ENCODE measurements around the gene LFNG.
"Not testable (repeated sequence)": the region's sequence is repeated elsewhere in the genome, so short reads cannot be mapped to it uniquely, and the experiment has no call there.

The LFNG gene

DNA sequence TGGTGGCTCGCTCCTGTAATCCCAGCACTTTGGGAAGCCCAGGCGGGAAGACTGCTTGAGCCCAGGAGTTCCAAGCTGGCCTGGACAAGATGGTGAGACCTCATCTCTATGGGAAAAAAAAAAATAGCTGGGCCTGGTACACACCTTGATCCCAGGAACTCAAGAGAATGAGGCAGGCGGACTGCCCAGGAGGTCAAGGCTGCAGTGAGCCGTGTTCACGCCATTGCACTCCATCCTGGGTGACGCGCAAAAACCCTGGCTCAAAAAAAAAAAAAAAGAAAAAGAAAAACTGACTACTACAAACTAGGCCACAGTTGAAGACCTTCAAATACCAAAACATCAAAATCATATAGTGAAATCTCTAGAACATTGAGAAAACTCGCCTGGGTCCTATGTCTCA lies 31.8 kb downstream of the LFNG start:
- no peak for DNase-seq

DNA sequence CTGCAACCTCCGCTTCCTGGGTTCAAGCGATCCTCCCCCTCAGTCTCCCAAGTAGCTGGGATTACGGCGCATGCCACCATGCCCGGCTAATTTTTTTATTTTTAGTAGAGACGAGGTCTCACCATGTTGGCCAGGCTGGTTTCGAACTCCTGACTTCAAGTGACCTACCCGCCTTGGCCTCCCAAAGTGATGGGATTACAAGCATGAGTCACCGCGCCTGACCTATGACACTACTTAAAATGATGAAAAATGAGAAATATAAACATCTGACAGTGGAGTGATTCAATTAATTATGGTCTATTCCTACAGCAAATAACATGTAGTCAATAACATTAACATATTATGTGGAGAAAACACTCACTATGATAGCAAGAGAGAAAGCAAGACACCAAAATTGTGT lies 33.5 kb downstream of the LFNG start:
- no peak for DNase-seq

DNA sequence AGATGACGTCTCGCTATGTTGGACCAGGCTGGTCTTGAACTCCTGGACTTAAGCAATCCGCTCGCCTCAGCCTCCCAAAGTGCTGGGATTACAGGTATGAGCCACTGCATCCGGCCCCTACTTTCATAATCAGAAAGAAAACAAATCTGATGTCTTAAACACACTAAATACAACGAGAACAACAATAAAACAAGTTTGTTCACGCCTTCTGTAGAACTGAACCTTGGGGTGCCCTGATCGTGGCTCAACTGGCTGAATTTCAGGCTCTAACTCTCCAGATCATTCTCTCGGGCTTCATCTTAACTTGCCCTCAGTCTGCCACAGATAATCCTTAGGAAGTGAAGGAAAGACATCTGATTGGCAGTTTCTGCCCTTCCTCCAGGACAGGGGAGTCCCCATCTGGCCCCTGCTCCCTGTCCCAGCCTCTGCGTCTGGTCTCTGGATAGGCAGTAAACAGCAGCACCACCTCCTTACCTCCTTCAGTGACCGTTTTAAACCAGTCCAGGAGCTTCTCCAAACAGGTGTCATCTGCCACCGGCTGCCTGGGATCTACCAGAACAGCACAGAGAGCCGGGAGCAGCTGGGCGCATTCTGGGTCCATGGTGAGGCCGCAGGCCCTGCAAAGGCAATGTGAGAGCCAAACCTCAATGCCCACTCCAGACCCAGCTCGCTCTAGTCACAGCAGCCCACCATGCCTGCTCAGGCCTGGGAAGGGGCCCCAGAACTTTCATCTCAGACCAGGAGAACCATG lies 34.4 kb downstream of the LFNG start:
- peak; percentile 27 for DNase-seq

DNA sequence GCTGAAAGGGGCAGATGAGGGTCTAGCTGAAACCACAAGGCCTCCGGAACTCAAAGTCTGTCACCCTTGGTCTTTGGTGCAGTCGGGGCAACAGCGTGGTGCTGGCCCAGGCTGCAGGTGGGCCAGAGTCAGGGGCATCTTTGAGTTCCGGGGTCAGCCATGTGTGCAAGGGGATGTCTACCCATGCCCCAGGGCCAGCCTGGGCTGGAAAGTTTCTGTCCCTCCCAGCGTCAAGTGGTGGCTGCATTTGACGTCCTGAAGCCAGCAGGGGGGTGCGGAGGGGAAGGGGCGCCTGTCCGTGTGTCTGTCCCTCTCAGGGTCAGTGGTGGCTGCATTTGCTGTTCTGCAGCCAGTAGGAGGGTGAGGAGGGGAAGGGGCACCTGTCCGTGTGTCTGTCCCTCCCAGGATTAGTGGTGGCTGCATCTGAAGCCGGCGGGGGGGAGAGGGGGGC lies 35.1 kb downstream of the LFNG start:
- DNase-seq = peak; percentile 42

DNA sequence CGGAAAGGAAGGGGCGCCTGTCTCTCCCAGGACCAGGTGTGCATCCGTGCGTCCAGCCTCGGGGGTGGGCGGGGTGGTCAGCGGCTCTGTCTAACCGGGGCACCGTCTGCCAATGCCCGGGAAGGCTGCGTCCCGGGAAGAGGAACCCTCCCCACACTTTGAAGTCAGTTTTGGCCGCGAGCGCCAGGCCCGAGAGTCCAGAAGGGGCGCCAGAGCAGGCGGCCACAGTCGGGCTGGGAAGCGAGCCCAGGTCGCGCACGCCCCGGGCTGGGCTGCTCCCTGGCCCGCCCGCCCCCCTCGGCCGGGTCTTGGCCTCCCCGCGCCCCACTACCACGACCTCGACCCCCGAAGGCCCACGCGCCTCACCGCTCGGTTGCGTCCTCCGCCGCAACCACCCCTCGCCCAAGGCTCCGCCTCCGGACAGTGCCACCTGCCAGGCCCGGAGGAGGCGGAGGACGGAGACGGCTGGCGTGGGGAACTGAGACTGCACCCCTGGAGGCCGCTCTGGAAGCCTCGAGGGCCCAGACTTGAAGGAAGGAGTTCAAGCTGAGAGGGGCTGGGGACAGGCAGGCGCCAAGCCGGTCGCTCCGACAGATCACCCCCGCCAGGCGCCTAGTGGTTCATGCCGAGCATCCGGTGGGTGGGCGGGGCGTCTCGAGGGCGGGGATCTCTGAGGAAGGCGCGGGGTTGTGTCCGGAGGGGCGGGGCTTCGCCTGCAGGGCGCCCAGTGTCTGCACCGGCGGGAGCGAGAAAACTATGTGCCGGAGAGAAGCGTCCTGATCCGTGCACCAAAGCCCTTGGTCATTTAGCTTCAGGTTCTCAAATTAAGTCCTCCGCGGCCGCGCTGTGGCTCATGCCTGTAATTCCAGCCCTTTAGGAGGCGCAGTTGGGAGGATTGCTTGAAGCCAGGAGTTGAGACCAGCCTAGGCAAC lies 35.8 kb downstream of the LFNG start, which contains the start of gene BRAT1:
BRAT1 (minus strand) TSS at position 404 of the 932 bp plus-strand sequence. CDS start 1,093 bp downstream, outside the sequence.
- peak; percentile 98 for DNase-seq

DNA sequence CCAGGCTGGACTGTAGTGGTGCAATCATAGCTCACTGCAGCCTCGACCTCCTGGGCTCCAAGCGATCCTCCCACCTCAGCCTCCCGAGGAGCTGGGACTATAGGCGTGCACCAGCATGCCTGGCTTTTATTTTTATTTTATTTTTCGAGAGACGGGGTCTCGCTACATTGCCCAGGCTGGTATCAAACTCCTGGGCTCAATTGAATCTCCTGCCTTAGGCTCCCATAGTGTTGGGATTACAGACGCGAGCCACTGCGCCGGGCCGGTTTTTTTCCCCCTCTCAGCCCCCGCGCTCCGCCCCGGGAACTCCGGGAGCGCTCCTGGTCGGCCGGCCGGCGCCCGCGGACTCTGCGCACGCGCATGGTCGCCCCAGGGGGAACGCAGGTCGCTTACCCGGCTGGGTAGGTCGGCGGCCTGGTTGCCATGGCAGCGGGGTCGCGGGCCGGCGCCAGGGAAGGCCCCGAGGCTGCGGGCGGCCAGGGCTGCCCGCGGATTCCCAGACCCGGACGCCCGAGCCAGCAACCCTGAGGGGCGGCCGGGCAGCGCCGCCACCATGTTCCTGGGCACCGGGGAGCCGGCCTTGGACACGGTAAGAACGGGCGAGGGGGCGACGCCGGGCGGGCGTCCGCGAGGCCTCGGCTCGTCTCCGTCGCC lies 39.2 kb downstream of the LFNG start, which contains the start of gene IQCE:
IQCE (plus strand) TSS at position 351 of the 654 bp plus-strand sequence; CDS start at position 554, 203 bp downstream.
- peak; percentile 97 for DNase-seq

DNA sequence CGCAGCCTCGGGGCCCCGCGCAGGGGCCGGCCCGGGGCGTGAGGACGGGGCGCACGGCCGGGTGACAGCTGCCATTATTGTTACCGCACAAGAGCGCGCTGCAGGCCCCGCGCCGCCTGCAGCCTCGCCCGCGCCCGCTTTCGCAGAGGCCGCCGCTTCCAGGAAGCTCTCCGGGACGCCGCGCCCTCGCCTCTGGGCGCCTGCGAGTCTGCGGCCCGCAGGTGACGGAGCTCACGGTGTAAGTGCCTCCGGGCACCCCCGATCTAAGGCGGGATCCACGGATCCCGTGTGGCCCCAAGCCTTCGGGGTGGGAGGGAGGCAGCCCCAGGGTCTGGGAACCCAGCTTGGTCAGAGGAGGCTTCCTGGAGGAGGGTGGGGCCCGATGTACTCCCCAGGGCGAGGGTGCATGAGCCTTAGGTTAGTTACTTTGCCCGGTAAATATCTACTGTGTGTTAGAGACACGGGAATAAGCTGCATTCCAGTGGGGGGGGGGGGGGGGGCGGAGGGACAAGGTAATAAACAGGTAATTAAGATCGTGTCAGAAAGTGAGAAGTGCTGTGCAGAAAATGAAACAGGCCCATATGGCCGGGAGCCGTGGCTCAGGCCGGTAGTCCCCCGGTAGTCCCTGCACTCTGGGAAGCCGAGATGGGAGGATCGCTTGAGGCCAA lies 39.8 kb downstream of the LFNG start:
- peak; percentile 77 for DNase-seq

DNA sequence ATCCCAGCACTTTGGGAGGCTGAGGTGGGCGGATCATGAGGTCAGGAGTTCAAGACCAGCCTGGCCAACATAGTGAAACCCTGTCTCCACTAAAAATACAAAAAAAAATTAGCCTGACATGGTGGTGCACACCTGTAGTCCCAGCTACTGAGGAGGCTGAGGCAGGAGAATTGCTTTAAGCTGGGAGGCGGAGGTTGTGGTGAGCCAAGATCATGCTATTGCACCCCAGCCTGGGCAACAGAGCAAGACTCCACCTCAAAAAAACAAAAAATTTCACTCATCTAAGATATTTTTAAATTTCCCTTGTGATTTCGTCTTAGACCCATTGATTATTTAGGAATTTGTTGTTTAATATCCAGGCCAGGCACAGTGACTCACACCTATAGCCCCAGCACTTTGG lies 44.4 kb downstream of the LFNG start:
- not testable (repeated sequence) for DNase-seq

DNA sequence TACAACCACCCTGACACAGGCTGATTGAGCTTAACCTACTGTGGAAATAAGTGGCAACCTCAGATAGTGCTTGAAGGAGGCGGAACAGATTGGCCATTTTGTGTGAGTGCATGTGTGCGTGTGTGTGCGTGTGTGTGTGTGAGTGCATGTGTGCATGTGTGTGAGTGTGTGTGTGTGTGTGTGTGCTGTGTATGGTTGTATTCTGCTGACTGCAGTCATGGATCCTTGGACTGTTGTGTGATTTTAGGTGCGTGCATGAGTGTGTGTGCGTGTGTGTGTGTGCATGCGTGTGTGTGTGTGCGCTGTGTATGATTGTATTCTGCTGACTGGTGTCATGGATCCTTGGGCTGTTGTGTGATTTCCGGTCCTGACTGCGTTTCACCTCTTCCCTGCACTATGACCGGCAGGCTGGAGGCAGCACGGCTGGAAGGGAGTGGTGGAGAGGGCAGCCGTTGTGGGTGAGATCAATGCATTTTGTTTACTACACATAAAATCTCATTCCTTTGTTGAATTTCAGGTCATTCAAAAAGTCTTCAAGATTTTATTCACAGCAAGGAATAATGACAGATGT lies 45.5 kb downstream of the LFNG start:
- DNase-seq = no peak

DNA sequence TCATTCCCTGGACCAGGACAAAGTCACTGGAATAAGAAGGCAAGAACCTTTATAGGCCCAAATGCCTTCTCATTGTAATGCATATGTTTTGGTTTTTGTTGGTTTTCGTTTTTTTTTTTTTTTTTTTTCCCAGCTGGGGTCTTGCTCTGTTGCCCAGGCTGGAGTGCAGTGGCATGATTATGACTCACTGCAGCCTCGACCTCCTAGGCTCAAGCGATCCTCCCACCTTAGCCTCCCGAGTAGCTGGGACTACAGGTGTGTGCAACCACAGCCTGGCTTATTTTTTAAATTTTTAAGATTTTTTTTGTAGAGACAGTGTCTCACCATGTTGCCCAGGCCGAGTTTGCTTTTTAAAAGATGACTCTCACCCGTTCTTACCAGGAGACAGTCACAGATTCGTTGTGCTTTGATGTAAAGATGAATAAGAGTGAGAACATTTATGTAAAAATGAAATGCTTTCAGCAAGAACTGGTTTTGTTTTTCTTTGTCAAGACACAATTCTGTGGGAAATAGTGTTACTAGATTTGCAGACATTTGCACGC lies 46.8 kb downstream of the LFNG start:
- DNase-seq = no peak

DNA sequence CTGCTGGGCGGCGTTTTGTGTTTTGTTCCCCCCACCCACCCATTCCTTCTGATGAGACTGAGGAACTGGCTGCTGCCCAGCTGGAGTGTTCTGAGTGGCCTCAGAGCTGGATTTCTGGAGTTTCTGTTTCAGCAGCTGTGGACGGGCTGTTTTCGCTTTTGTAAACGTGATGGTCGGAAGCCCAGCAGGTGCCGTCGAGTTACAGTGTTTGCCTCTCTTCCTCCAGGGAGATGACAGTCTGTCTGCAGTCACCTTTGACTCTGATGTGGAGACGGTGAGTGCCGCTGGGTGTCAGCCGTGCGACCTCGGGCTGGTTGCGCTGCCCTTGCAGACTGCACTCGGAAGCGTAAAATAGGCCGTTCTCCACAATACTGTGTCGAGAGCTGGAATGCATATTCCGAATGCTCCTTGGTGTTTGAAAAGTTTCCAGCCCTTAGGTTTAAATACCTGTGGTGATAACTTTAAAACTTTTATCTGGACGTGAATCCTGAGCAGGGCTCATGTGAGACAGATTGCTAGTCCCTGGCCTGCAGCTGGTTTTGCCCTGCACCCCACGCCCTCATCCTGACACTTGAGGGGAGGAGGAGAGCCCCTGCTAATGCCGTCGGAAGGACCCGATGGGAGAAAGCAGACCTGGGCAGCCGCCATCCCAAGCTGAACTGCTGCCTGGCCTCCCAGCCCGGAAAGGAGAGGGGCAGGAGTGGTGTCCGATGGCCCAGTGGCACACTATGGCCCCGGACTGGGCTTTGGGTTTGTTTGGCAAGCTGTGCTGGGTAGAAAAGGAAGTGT lies 47.5 kb downstream of the LFNG start:
- DNase-seq = no peak

DNA sequence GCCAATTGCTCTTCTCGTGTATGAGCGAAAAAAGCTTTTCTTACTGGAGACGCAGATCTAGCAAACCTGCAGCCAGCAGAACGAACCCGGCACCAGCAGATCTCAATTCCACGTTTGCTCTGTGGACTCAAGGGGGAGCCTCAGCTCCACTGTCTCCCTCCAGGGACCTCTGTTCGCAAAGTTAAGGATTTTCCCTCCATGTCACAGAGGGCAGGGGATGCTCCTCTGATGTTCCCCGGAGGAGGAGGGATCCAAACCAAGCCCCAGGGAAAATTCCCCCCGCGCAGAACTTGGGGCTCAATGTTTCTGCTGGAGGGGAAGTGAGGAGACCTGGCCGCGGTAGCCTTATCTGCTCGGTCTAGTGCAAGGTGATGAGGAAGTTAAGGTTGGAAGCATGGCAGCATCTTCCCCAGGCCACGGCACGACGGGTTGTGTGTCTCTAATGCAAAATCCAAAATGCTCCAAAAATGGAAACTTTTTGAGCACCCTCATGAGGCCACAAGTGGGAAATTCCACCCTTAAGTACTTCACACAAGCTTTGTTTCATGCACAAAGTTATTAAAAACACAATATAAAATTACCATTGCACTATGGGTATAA lies 48.2 kb downstream of the LFNG start:
- no peak for DNase-seq

DNA sequence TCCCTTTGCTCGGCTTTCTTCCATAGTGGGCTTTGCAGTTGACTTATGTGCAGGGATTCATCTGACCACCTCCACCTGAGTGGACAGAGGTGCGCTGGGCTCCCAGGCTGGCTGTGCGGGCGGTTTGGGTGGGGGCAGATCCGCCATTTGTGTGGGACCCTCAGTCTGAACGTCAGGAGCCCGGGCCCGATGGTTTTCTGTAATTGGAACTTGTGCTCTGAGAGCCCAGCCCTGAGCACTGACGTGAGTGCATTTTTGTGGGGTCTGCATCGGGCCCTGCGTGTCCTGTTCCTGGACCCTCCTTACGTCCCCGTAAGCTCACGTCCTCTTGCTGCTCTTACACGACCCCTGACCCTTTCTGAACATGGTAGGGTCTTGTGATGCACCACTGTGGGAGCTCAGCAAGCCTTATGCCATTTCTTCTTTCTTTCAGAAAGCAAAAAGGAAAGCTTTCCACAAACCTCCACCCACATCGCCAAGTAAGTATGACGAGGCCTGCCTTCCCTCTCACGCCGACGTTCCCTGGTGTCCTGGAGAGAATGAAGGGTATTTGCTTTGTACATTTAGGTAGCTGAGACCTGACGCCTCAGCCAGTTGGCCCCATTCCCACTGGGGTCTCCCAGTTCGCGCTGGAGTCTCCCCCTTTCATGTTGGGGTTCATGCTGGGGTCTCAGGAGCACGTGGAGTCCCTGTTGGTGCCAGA lies 49.1 kb downstream of the LFNG start:
- no peak for DNase-seq

DNA sequence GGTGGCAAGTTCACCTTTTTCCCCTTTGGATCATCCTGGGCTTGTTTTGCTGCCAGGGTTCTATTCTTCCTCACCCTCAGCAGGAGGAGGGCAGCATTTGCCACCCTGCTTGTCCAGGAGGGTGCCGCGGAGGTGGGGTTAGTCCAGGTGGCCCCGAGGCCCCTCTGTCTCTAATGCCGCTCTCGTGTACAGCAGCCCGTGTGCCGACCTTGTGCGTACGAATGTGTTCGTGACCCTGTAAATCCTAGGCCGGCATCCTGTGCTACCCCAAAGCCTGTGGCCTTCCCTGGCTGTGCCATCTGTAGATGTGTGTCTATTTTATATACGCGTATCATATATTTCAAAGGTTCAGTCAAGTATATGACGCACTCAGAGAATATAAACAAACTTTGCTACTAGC lies 49.8 kb downstream of the LFNG start:
- no peak for DNase-seq

DNA sequence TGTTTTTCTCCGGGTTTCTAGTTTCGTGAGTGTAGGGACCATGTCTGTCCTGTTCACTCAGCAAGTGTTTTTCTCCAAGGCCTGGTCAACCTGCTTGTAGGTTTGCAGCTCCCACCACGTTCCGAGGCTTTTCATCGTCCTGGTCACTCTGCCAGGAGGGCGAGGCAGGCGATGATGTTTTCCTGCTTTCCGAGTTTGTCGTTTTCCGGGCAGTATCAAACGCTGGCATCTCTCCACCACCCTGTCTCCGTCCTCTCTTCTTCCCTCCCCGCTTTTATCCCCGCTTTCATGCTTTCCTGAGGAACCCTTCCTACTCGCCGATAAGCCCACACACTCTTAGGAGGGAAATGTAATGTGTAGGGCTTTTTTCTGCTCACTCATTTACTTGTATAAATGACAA lies 50.4 kb downstream of the LFNG start:
- no peak for DNase-seq

DNA sequence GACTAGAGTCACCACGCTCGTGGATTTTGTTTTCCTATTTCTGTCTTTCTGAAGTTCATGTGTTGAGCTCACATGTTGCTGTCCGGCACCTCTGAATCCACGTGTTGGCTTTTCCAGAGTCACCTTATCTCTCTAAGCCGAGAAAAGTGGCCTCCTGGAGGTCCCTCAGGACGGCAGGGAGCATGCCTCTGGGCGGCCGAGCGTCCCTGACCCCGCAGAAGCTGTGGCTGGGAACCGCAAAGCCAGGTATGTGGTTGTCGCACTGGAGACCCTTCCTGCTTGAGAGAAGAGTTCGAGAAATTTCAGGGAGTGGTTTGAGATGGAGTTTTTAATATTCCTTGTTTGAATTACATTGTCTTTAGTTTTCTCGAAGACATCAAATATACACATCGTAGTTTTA lies 51.8 kb downstream of the LFNG start:
- DNase-seq = no peak

DNA sequence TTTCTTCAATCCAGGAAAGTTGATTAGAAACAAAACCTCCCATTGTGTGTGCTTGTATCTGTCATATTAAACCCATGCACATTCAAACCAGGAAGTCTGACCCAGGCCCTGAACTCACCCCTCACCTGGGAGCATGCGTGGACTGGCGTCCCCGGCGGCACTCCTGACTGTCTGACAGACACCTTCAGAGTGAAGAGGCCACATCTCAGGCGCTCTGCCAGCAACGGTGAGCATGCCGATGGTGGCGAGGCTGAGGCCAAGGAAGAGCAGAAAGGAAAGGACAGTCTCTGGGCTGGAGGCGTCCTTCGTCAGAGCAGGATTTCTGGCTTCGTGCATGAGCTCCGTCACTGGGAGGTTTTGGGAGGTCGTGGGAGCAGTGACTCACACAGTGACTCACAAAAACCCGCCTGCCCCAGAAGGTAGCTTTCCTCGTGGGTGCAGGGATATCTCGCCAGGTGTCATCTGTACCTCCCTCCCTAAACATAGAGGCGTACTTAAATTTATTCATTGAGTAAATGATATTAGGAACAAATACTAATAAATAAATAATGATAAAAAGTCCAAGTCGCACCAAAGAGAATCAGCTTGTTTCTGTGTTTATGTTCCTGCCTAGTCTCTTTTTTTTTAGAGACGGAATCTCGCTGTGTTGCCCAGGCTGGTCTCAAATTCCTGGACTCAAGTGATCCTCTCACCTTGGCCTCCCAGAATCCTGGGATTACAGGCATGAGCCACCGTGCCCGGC lies 52.7 kb downstream of the LFNG start:
- DNase-seq = no peak

DNA sequence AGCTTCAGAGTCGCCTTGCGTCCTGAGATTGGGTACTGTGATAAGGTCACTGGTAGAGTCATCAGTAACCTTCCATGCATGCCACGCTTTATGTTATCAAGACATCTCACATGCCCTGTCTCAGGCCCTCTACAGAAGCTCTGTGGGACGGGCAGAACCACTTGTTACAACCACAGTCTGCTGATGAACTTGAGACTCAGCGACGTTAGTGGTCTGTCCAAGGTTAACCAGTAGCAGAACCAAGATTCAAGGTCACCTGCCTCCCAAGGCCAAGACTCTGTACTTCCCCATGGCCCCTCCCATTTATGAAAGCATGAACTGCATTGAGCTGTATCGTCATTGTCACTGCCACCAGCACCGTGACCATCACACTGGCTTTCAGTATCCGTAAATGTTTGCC lies 54.2 kb downstream of the LFNG start:
- no peak for DNase-seq

DNA sequence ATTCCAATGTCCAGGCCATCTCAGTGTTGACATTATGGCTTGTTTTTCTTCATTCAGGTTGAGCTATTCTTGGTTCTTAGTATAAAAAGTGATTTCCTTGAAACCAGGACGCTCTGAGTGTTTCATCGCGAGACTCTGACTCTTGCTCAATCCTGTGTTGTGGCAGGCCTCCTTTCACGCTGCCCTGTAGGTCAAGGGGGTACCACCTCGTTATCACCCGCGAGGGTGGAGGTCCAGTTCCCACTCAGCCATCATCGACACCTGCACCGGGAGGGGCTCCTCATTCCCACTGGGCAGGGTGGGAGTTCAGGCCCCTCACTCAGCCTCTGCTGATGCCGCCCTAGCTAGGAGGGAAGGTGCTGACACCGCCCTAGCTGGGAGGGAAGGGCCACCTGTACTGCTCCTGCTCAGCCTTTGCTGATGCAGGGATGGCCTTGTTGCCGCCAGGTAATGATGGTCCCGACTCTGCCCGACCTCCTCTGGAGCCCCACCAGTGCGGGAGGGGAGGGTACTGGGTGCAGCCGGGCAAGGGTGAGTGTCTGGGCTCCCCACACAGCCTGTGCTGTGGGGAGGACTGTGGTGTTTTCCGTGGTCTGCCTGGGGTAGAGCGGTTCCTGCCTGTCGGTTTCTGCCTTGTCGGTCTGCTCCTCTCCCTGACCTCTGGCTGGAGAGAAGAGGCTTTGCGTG lies 55.6 kb downstream of the LFNG start:
- no peak for DNase-seq

Data from NCI-H69 (cell line).